ENCODE measurements around the gene RILPL1.

DNA sequence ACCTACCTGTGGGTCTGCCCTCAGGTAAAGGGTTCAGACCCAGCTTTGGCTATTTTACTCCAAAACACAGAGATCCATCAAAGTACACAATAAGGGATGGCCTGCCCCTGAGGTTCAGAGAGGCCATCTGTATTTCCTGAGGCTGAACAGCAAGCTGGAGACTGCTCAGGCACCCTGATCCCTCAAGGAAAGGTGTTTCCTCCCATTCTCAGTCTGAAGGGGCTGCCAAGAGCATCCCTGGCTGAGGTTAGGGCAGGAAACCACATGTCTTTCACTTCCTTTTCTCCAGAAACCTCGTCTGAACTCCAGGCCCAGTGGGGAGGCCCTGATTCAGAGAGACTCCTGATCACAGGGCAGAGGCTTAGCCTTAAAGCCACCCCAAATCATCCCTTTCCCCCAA, 1.5 kb downstream of the RILPL1 start:
- TF ChIP-seq, protein P1, sequence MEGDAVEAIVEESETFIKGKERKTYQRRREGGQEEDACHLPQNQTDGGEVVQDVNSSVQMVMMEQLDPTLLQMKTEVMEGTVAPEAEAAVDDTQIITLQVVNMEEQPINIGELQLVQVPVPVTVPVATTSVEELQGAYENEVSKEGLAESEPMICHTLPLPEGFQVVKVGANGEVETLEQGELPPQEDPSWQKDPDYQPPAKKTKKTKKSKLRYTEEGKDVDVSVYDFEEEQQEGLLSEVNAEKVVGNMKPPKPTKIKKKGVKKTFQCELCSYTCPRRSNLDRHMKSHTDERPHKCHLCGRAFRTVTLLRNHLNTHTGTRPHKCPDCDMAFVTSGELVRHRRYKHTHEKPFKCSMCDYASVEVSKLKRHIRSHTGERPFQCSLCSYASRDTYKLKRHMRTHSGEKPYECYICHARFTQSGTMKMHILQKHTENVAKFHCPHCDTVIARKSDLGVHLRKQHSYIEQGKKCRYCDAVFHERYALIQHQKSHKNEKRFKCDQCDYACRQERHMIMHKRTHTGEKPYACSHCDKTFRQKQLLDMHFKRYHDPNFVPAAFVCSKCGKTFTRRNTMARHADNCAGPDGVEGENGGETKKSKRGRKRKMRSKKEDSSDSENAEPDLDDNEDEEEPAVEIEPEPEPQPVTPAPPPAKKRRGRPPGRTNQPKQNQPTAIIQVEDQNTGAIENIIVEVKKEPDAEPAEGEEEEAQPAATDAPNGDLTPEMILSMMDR (IDR thresholded peaks at IDR 0.05; ENCODE audit: low read depth, low read length) = no peak
- TF ChIP-seq POLR2A (IDR thresholded peaks at IDR 0.05; ENCODE audit: extremely low read depth, insufficient read length) = no peak
